Activated CD8-positive, alpha-beta memory T cell treated with anti-CD3 and anti-CD28 coated beads, Interleukin-2, amount 50 U/mL, for 24 hours (primary cell): Measurements from ENCODE around the gene ABCC8.

Experiments used
- DNase-seq: peaks from one replicate; pipeline ENCODE4 v3.0.0-alpha.2; 2020; ENCODE audit errors: extremely low read depth

Gene ABCC8

GRCh38 chr11:17505146-17505545 is 28.5 kb upstream of the ABCC8 start:
- DNase-seq, result no peak

GRCh38 chr11:17504330-17505107 is 27.9 kb upstream of the ABCC8 start:
- peak; percentile 49 for DNase-seq

- no peak for DNase-seq
These were observed 26.0 kb upstream of the ABCC8 start for GRCh38 chr11:17502630-17503029.

DNA sequence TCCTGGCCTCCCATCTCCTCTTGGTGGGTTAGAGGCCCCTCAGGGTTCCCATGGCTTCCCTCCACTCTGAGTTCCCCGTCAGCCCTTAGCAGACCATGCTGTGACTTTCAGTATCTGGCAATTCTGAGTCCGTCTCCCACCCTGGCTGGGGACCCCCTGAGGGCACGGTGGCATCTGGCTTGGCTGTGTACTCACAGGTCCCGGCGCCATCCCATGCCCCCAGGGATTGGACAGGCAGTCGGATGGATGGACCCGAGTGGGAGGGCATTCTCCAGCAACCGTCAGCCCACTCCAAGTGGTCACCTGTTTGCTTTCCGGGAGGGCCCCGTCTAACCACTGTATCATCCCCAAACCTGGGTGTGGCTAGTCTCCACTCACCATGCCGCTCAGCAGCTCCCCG is 24.0 kb upstream of the ABCC8 start:
- DNase-seq, result no peak

DNA sequence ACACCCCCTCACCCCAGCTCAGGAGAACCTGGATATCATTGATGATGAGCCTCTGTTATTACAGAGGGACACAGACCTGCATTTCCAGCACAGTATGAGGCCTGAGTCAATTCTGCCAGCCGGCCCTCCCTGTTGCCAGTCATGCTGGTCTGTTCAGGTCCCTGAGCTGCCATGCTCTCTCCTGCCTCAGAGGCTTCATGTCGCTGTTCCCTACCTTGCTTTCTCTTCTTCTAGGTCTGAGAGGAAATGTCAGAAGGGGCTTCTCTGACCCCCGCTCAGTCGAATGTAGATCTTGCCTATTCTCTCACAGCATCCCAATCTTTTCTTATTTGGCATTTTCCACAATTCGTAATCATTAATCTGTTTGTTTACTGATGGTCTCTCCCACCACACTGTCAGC is 21.8 kb upstream of the ABCC8 start:
- no peak for DNase-seq

- no peak for DNase-seq
These were observed 21.4 kb upstream of the ABCC8 start for GRCh38 chr11:17498058-17498457.

- no peak for DNase-seq
These were observed 19.8 kb upstream of the ABCC8 start for GRCh38 chr11:17496406-17496805.

GRCh38 chr11:17494019-17494418 is 17.4 kb upstream of the ABCC8 start:
- DNase-seq, result no peak

GRCh38 chr11:17490938-17491337 is 14.3 kb upstream of the ABCC8 start:
- no peak for DNase-seq

DNA sequence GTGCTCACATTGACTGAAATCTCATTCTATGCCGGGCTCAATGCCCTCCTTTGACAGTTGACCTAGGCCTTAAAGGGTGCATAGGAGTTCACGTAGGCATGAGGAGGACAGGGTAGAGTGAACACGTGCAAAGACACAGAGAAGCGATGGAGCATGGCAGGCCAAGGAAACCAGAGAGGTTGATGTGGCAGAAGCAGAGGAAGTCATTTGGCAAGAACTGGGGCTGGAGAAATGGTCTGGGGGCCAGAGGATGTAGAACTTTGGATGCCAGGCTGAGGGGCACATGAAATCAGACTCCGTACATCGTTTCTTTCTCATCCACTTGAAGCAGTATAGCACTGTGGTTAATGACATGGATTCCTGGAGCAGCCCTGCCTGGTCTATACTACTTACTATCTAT is 13.6 kb upstream of the ABCC8 start:
- DNase-seq, result no peak

DNA sequence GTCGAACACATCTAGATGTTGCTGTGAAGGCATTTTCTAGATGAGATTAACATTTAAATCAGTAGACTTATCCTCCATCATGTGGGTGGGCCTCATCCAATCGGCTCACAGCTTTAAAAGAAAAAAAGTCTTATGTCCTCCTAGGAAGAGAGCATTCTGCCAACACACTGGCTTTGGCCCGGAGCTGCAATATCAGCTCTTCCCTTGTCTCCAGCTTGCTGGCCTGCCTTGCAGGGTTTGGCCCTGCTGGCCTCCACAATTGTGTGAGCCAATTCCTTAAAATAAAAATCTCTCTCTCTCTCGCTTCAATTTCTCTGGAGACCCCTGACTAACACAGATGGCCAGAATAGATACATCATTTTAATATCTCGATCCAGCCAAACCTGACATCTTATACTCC is 13.1 kb upstream of the ABCC8 start:
- DNase-seq, result no peak

DNA sequence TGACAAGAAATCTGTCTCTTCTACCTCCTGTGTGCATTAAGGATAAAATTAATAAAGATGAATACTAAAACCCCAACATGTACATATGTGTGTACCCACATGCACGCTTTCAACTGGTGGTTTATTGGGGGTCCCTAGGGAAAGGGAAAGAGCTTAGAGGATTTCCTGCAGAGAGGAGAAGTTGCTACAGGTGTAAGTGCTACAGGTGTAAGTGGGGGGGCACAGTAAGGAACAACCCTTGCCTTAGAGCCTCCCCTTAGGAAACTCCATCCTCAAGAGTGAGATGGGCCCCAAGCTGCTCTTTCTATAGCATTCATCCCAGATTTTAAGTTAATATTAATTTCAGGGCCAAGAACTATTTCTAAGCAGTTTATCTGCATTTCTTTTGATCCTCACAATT is 11.9 kb upstream of the ABCC8 start:
- no peak for DNase-seq

DNA sequence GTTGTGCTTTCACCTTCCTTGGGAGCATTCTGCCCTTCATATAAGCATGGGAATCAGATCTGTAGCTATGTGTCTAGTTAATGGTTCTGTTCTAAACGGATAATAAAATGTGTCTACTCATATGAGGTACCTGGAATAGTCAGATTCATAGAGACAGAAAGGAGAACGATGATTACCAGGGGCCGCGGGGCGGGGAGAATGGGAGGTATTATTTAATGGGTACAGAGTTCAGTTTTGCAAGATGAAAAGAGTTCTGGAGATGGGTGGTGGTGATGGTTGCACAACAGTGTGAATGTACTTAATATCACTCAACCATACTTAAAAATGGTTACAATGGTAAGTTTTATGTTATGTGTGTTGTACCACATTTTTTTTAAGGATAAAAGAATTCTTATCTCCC is 10.0 kb upstream of the ABCC8 start:
- no peak for DNase-seq

DNA sequence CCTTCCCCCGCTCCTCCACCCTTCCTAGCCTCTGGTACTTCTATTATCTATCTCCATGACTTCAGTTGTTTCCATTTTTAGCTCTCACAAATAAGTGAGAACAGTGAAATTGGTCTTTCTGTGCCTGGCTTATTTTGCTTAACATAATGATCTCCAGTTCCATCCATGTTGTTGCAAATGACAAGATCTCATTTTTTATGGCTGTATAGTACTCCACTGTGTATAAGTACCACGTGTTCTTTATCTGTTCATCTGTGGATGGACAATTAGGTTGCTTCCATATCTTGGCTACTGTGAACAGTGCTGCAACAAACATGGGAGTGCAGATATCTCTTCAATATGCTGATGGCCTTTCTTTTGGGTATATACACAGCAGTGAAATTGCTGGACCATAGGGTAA is 6.9 kb upstream of the ABCC8 start:
- no peak for DNase-seq

- DNase-seq, result no peak
These were observed 5.3 kb upstream of the ABCC8 start for GRCh38 chr11:17481905-17482304.

DNA sequence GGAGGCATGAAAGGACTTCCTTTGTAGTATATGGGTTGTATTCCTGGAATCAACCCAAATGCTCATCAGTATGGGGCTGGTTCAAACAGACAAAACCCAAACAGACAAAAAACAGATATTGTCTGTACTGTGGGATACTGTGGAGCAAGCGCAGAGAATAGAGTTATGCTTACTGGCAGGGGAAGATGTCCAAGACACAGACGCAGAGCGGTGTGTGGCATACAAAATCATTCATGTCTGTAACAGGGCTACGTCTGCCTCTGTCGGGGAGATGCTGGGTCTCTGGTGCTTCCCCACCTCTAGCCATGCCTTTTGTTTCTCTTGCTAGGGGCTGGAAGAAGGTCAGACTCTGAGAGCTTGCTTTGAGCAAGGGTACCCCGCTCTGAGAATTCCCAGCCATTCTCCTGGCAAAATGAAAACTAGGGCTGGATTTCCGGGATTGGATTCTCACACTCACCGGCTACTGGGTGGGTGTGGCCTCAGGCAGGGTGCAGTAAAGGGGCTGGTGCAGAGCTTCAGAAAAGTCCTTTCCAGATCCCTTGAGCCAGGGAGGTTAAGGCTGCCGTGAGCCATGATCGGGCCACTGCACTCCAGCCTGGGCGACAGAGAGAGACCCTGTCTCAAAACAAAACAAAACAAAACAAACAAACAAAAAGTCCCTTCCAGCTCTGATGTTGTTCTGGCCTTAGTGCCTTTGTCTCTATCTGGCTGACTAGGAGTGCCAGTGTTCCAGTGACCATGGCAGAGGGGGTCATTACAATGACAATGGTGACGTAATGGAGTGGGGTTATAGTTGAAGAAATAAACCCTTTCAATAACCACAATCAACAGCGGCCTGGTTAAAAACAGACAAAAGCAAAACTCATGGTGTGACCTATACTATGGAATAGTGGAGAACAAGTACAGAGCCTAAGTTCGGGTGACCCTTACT is 2.9 kb upstream of the ABCC8 start:
- DNase-seq, result no peak

DNA sequence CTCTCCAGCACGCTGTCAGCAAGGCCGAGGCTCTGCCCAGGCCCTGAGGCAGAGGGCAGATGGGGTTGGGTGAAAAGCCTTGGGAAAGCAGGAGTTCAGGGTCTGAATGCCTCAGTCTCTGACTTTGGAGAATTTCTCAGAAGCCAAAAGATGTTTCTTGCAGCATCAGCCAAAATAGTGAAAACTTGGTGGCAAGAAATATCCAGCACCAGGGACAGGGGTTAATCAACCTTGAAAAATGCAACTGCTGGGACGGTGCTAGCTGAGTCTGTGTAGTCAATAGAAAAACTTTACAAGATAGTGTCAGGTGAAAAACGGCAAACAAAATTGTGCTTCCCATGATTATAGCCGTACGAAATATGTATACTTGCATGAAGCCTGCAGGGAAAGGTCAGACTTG is 1.4 kb upstream of the ABCC8 start:
- no peak for DNase-seq

GRCh38 chr11:17477361-17477760 is 716 bp upstream of the ABCC8 start:
- no peak for DNase-seq

DNA sequence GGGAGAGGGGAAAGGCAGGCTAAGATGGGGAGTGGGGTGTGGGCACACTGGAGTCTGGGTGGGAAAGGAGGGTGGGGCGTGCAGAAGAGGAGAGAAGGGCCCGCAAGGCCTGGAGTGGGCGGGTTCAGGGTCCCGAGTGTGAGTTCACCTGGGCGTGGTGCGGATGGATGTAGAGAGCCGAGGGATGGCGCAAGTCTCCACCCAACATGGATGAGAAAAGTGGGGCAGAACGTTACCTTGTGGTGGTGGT is 364 bp upstream of the ABCC8 start:
- DNase-seq, result no peak

DNA sequence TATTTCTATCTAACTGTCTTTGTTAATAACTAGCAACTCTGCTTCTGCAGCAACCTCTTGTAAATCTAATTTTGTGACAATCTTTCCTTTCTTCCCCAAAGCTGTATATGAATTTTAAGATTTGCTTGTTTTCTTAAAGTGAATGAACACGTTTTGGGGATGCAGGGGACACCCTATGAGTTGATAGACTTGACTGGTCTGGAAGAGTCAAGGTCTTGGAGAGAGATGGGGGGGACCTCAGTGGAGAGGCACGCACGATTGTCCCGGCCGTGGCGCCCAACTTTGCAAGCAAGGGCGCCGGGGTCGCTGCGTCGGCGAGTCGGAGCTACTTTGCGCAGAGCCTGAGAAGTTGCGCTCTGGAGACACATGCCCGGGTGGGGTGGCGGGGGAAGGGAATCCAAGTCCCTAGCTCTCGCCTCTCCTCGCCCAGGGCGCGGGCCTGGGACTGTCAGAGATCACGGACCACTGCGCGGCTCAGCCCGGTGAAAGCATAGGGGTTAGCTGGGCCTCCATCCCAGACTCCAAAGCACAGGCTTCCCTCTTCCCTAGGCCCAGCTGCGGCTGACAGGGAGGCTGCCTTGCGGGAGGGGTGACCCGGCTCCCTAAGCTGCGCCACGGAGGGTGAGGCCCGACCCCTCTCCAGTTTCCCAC is 854 bp downstream of the ABCC8 start:
- DNase-seq, result no peak

DNA sequence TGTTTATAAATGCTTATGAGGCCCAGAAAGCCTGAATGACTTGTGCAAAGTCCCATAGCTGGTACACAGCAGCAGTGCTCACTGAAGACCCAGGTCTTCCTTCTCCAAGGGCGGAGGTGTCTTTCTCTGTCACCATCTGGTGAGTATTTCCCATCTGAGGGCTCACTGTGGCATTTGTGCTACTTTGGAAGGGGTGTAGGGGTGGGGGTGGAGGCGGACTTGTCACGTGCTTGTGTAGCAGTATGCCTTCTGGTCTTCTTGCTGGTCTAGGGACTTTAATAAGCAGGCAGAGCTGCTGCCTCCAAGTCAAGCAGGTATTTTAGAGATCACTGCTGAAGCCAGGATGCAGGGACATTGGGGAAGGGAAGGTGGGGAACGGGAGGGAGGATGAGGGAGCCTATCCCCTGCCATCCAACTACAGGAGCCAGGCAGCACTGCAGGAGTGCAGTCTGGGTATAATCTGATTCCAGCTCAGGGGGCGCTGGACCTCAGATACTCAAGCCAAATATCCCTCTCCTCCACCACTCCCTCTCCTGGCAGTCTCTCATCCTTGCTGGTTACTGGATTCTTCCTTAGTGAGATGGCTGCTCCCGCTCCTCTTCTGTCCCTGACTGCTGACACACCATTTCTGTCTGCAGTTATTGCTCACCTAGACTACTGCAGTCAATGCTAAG is 3.4 kb downstream of the ABCC8 start:
- DNase-seq, result no peak

- no peak for DNase-seq
These were observed 4.2 kb downstream of the ABCC8 start for GRCh38 chr11:17472467-17472866.
